ENCODE results near the gene FGF14.

The FGF14 gene

GRCh38 chr13:102344410-102344809, 57.4 kb downstream of the FGF14 start:
- Histone ChIP-seq H3K27me3 (no peaks in the 10 kb centered on the region), H3K4me3 (no peak overlapping the region), H3K27ac (no peak overlapping the region), H3K9me3 (no peaks in the 10 kb centered on the region), H3K4me1 (no peaks in the 10 kb centered on the region), H3K36me3 (no peaks in the 10 kb centered on the region), H4K20me1 (no peaks in the 10 kb centered on the region), H3K9ac (no peak overlapping the region), H3K4me2 (no peak overlapping the region)
- TF ChIP-seq Cebpa-rat (IDR thresholded peaks at IDR 0.05) = no peak

- no peak overlapping the region for H3K4me3 ChIP-seq
- TF ChIP-seq Cebpa-rat (IDR thresholded peaks at IDR 0.05) = no peak
- H3K27me3 ChIP-seq = no peaks in the 10 kb centered on the region
- H3K9me3 ChIP-seq = no peaks in the 10 kb centered on the region
- no peak overlapping the region for H3K9ac ChIP-seq
- H3K27ac ChIP-seq = no peak overlapping the region
- H3K36me3 ChIP-seq = no peaks in the 10 kb centered on the region
- no peaks in the 10 kb centered on the region for H3K4me1 ChIP-seq
- H4K20me1 ChIP-seq = no peaks in the 10 kb centered on the region
- no peak overlapping the region for H3K4me2 ChIP-seq
Observed at GRCh38 chr13:102333320-102334198, 68.3 kb downstream of the FGF14 start.

- no peaks in the 10 kb centered on the region for H3K36me3 ChIP-seq
- H3K27ac ChIP-seq = no peak overlapping the region
- no peak for TF ChIP-seq Cebpa-rat (IDR thresholded peaks at IDR 0.05)
- H3K9ac ChIP-seq = no peak overlapping the region
- no peak overlapping the region for H3K4me3 ChIP-seq
- no peaks in the 10 kb centered on the region for H3K4me1 ChIP-seq
- no peak overlapping the region for H3K4me2 ChIP-seq
- no peaks in the 10 kb centered on the region for H3K9me3 ChIP-seq
- H3K27me3 ChIP-seq = no peaks in the 10 kb centered on the region
- no peaks in the 10 kb centered on the region for H4K20me1 ChIP-seq
Observed at GRCh38 chr13:102328909-102329308, 72.9 kb downstream of the FGF14 start.

DNA sequence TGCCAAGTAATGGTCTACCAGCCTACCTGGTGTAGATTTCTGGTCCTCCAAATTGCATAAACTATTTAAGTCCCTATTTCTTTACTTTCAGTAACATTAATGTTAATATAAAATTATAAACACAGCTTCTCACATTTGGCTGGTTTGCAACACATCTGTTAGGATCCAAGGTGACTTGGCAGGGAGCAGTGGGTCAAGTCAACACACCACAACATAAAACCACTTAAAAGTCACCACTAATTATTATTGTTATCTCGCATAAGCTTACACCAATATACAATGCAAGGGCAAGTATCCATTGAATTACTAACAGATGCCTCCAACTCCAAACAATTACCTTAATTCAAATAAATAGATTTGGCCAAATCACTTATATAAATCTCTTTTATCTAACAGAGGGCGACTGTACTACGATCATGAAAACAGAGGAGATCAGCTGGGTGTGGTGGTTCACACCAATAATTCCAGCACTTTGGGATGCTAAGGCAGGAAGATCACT, 74.7 kb downstream of the FGF14 start:
- H3K9me3 ChIP-seq = no peaks in the 10 kb centered on the region
- no peak overlapping the region for H3K4me2 ChIP-seq
- H3K36me3 ChIP-seq = no peaks in the 10 kb centered on the region
- no peaks in the 10 kb centered on the region for H3K27me3 ChIP-seq
- H3K4me1 ChIP-seq = no peaks in the 10 kb centered on the region
- no peak overlapping the region for H3K4me3 ChIP-seq
- no peak for TF ChIP-seq Cebpa-rat (IDR thresholded peaks at IDR 0.05)
- H3K9ac ChIP-seq = no peak overlapping the region
- no peaks in the 10 kb centered on the region for H4K20me1 ChIP-seq
- no peak overlapping the region for H3K27ac ChIP-seq

DNA sequence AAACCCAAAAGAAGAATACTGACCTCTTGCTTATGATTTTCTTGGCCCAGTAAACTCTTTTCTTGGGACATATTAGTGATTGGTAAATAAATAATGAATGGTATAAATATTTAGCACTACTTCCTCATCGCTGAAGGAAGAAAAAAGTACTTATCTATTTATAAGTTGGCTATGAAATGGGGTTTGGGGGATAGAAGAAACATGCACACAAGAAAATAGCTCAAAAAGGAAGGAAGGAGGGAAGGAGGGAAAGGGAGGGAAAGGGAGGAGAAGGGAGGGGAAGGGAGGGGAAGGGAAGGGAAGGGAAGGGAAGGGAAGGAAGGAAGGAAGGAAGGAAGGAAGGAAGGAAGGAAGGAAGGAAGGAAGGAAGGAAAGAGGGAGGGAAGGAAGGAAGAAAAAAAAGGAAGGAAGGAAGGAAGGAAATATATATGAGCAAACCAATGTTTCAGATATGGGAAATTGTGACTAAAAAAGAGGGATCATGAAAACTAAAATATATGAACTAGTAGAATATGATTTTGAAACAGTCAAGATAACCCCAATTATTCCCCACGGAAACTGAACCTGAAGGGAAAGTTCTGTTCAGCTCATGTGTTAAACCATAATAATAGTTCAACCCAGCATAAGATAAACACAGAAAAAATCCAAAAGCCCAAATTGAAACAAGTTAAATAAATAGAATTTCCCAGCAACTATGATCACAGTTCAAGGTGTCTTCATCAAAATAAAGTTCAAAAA, 75.3 kb downstream of the FGF14 start:
- no peak for TF ChIP-seq Cebpa-rat (IDR thresholded peaks at IDR 0.05)
- no peaks in the 10 kb centered on the region for H4K20me1 ChIP-seq
- H3K4me1 ChIP-seq = no peaks in the 10 kb centered on the region
- H3K4me3 ChIP-seq = no peak overlapping the region
- no peak overlapping the region for H3K4me2 ChIP-seq
- no peaks in the 10 kb centered on the region for H3K36me3 ChIP-seq
- no peaks in the 10 kb centered on the region for H3K9me3 ChIP-seq
- H3K27me3 ChIP-seq = no peaks in the 10 kb centered on the region
- H3K9ac ChIP-seq = no peak overlapping the region
- H3K27ac ChIP-seq = no peak overlapping the region

DNA sequence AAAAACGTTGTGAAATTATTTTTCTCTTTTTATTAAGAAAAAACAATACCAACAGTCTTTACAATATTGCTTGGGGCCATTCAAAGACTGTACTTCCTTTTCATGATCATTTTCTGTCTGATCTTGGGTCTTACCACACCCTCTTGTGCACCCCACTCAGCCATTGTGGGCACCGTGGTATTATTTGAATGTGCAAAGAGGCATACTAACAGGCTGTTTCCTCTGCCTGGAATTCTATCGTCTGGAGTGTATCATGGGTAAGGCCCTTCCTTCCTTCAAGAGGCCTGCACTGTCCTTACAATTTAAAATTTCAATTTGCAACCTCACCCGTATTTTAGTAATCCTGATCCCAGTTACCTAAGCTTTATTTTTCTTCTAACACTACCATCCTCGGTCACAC, 76.5 kb downstream of the FGF14 start:
- Histone ChIP-seq H3K9ac (no peak overlapping the region), H3K4me1 (no peaks in the 10 kb centered on the region), H3K9me3 (no peaks in the 10 kb centered on the region), H3K4me3 (no peak overlapping the region), H3K27ac (no peak overlapping the region), H3K4me2 (no peak overlapping the region), H3K36me3 (no peaks in the 10 kb centered on the region), H3K27me3 (no peaks in the 10 kb centered on the region), H4K20me1 (no peaks in the 10 kb centered on the region)
- TF ChIP-seq Cebpa-rat (IDR thresholded peaks at IDR 0.05) = no peak

GRCh38 chr13:102323505-102323904, 78.3 kb downstream of the FGF14 start:
- H3K4me2 ChIP-seq = no peak overlapping the region
- no peaks in the 10 kb centered on the region for H3K36me3 ChIP-seq
- H3K27me3 ChIP-seq = no peaks in the 10 kb centered on the region
- no peak overlapping the region for H3K9ac ChIP-seq
- no peaks in the 10 kb centered on the region for H3K4me1 ChIP-seq
- H3K4me3 ChIP-seq = no peak overlapping the region
- H4K20me1 ChIP-seq = no peaks in the 10 kb centered on the region
- H3K9me3 ChIP-seq = no peaks in the 10 kb centered on the region
- no peak overlapping the region for H3K27ac ChIP-seq
- no peak for TF ChIP-seq Cebpa-rat (IDR thresholded peaks at IDR 0.05)

- Histone ChIP-seq H3K36me3 (no peaks in the 10 kb centered on the region), H3K9ac (no peak overlapping the region), H3K27ac (no peak overlapping the region), H3K4me2 (no peak overlapping the region), H4K20me1 (no peaks in the 10 kb centered on the region), H3K27me3 (no peaks in the 10 kb centered on the region), H3K9me3 (no peaks in the 10 kb centered on the region), H3K4me3 (no peak overlapping the region), H3K4me1 (no peaks in the 10 kb centered on the region)
- TF ChIP-seq Cebpa-rat (IDR thresholded peaks at IDR 0.05) = no peak
Observed at GRCh38 chr13:102323012-102323411, 78.8 kb downstream of the FGF14 start.

GRCh38 chr13:102322211-102322610, 79.6 kb downstream of the FGF14 start:
- Histone ChIP-seq H3K9me3 (no peaks in the 10 kb centered on the region), H4K20me1 (no peaks in the 10 kb centered on the region), H3K4me2 (no peak overlapping the region), H3K9ac (no peak overlapping the region), H3K4me1 (no peaks in the 10 kb centered on the region), H3K27ac (no peak overlapping the region), H3K4me3 (no peak overlapping the region), H3K36me3 (no peaks in the 10 kb centered on the region), H3K27me3 (no peaks in the 10 kb centered on the region)
- TF ChIP-seq Cebpa-rat (IDR thresholded peaks at IDR 0.05) = no peak

GRCh38 chr13:102318233-102318632, 83.6 kb downstream of the FGF14 start:
- H3K36me3 ChIP-seq = no peaks in the 10 kb centered on the region
- no peak overlapping the region for H3K27ac ChIP-seq
- no peaks in the 10 kb centered on the region for H3K9me3 ChIP-seq
- TF ChIP-seq Cebpa-rat (IDR thresholded peaks at IDR 0.05) = no peak
- H4K20me1 ChIP-seq = no peaks in the 10 kb centered on the region
- H3K27me3 ChIP-seq = no peaks in the 10 kb centered on the region
- H3K4me3 ChIP-seq = no peak overlapping the region
- no peak overlapping the region for H3K9ac ChIP-seq
- no peaks in the 10 kb centered on the region for H3K4me1 ChIP-seq
- no peak overlapping the region for H3K4me2 ChIP-seq

Data from BLaER1 (cell line).